ENCODE measurements around the gene PGM5. TPM values are rescaled to one million over a fixed set of nuclear protein-coding genes. Genes with fewer than 3 reads are reported as not detected.

The PGM5 gene
- total RNA-seq, 2 donors from 2014 or later: 6.1 to 56.8 TPM

DNA sequence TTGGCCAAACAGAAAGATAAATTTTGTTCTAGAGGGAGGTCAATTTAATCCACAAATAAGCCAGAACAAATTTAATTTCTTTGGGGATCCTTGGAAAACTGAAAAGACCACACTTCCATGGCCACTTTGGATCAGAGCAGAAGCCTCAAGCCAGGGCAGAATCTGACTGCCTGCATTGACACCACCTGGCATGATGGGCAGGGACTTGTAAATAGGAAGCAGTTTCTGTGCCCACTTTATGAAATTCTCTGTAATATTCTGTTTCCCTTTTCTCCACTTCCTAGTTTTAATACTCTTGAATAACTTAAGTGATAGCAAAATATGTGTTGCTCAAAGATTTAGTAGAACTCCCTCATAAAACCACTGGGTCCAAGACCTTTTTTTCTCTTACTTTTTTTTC is 191.0 kb downstream of the PGM5 start:
- intact Hi-C loops (cut with DNase I, micrococcal nuclease): no loop called here
- DNase-seq (no peak), ATAC-seq (no peak)

DNA sequence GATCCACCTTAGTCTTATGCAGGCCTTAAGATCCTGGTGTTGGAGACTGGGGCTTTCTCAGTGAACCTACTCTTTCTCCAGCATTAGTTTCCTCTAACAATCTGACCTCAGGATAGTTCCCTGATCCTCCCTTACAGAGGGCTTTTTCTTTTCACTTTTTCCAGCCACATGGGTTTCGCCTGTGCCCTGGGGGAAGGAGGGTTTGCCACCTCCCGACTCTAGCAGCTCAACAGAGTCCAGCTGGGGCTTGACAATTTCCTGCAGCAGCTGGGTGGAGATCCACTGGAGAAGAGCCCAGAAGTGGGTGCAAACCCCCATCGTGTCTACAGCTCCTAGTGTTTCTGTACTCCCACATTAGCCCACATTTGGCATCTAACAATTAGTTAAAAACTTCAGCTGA is 191.8 kb downstream of the PGM5 start:
- intact Hi-C loops (cut with DNase I, micrococcal nuclease): no loop called here
- DNase-seq (no peak), ATAC-seq (no peak)

DNA sequence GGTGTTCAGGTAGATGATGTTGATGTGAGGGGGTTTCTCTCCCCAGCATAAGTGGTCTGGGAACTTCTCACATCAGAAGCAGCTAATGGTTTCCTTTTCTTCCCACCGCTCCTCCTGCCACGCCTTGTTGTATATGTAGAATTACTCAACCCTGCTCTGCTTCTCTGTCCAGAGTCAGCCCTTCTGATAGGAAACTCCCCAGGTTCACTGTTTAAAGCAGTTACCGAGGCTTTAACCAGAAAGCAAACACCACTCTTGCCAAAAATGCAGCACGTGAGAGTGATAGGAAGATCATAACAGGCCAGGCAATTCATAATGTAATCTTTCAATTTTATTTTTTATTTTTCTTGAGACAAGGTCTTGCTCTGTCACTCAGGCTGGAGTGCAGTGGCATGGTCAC is 194.8 kb downstream of the PGM5 start:
- DNase-seq: peak; percentile 26 to 53
- peak; percentile 94 for ATAC-seq
- intact Hi-C loops (cut with DNase I, micrococcal nuclease): no loop called here

DNA sequence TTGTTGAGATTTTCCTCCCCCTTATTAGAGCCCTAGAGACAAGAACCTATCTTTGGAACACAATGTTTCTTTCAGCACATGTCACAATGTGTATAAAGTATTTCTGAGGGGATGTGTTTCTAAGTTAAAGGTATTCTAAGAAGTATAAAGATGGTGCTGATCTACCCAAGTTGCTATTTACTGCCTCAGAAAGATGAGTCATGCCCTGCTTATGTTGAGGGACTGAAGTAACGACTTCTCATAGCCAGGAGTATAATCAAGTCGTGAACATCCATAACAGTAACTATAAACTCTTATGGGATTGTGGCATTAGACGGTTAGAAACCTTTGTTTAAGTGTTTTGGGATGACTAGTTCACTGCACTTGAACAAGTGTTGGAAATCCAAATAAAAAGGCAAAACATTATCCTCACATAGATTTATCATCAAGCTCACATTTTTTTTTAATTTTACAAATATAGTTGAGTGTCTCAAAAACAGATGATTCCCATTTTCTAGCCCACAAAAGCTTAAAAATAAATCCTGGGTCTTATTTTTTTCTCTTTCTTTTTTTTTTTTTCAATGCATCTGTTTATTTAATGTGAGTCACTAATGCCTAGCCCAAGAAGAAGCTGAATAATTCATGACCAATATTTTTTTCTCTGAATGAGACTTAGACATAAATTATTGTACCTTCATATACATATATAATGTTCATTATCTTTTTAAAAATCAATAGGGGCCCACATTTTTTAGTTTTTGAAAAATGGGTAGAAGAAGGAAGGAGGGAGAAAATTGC is 196.5 kb downstream of the PGM5 start:
- intact Hi-C loops (cut with DNase I, micrococcal nuclease): no loop called here
- DNase-seq (no peak), ATAC-seq (peak; percentile 50)

DNA sequence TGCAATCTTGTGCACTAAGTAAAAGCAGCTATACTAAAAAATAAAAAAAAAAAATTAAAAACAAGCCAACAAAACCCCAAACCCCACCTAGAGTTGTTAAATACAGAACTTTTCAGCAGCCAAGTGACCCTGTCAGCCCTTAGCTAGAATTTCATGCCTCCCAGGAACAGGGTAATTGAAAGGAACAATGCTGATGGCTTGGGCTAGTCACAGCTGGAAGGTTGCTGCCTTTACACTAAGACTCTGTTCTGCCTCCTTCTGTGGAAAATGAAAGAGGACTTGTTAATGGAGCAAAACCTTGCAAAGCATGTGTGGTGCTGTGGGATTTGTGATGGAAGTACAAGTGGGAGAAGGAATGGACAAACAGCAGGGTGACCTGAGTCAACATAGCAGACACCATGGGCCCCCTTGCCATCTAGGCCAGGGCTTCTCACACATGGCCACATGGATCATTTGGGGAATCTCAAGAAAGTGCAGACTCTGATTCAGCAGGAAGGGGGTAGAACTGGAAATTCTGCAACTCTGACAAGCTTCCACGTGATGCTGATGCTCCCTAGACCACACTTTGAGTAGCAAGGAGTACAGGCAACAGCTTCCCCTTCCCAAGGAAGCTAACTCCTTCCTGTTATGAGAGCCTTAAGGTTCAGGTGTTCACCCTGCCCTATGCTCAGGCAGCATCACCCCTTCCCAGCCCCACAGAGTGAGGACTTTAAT is 199.2 kb downstream of the PGM5 start:
- ATAC-seq: no peak
- DNase-seq: no peak
- intact Hi-C loops (cut with DNase I, micrococcal nuclease): no loop called here

DNA sequence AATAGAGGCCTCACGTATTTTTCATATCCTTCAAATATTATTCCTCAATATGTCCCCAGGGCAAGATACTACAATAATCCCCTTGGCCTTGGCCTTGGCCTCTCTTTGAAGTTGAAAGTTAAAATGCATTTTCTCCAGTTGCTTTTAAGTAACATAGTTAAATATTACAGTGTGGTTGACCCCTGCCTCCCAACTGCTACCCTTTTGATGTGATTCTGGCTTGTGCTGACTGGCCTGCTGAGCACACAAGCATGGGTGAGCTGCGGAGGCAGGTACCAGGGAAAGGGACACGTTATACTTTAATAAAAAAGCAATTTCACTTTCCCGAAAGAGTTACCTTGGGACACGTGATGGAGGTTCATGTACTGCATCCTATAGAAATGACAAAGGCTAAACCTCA is 202.1 kb downstream of the PGM5 start:
- intact Hi-C loops (cut with DNase I, micrococcal nuclease): no loop called here
- no peak for DNase-seq
- no peak for ATAC-seq

DNA sequence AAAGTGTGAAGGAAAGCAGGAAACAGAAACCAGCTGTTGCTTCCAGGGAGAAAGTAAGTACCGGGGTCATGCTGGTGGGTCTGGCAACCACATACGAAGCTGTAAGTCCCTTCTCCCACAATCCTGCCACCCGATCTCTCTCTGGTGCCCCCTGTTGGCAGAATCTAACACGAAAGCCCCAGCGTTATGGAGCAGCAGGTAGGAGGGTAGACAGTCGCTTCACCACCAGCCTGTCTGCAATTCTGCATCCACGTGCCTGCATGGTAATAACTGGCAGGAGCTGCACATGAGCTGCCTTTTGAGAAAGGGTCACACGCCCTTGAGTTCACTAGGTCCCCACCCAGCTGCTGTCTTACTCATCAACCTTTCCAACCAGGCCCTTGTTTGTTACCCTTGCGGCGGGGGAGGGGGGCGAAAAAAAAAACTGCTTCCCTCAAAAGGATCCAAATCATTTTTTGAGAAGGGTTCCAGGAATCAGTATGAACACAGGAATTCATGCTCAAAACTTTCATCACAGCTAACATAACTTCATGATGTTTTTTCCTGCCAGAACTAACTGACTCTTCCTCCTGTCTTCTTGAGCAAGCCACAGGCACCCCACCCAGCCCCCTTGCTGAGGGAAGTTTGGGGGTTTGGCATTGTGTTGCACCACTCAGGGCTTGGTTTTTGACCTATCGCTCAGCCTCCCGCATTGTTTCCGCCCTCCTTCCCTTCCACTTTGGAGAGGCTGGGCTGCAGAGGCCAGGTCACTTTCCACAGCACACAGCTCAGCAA is 203.8 kb downstream of the PGM5 start:
- peak; percentile 45 to 63 for DNase-seq
- ATAC-seq: peak; percentile 52
- intact Hi-C loops (cut with DNase I, micrococcal nuclease): no loop called here

DNA sequence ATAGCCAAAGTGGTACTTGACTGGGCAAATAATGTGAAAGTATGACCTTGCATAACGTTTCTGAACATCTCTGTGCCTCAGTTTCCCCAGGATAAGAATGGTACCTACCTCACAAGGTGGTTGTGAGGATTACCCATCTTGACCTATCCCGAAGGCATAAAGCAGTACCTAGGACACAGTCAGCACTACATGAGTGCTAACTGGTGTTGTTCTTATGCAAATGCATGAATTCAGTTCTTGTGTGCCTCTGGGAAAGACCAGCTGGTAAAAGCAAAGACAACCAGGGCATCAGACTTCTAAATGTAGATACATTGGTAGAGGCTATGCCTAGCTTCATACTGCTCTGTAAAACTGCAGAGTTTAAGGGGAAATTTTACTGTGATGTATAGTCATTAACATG is 206.1 kb downstream of the PGM5 start:
- intact Hi-C loops (cut with DNase I, micrococcal nuclease): no loop called here
- DNase-seq (no peak), ATAC-seq (no peak)

DNA sequence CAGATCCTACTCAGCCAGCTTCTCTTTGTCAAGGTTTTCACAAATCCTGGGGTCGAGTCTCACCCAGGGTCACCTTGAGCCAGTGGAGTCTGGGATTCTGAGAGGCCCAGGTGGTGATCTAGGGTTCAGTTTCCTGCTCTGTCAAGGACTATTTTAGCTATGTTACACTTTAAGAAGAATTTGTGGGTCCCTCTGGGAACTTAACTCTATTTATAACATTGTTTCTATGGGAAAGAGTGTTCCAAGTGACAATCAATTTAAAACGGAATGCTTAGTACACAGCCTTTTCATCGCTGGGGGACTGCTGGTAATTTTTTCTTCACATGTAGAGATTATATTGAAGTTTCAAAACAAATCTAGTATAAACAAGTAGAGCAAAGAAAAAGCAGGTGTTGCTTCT is 211.2 kb downstream of the PGM5 start:
- no peak for ATAC-seq
- intact Hi-C loops (cut with DNase I, micrococcal nuclease): no loop called here
- DNase-seq: no peak

DNA sequence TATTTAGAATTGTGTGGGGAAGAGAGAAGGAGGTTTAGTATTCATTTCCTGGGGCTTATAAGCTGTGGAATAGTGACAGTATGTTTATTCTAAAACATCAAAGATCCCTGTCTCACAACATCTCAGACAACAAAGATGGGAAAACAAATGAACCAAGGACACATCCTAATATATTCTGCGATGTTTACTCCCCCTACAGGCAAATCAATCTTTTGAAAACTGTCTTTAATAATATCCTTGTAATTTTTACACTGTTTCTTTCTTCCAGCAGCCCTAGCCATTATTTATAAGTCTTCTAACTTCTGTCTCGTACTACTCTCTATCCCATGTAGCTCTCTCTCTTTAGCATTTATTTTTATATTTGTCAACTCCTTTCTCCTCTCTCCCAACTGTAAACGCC is 217.7 kb downstream of the PGM5 start:
- intact Hi-C loops (cut with DNase I, micrococcal nuclease): no loop called here
- ATAC-seq (no peak), DNase-seq (no peak)

DNA sequence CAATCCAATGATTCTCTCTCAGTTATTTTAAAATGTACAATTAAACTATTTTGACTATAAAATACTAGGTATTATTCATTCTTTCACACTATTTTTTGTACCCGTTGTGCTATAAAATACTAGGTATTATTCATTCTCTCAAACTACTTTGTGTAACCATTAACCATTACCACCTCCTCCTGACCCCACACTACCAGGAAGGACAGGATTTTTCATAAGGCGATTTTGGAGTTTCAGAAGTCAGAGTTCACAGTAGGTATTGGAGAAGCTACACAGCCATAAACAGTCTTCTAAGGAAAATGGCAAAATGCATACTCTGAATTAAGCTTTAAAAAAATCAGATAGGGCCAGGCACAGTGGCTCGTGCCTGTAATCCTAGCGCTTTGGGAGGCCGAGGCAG is 219.4 kb downstream of the PGM5 start:
- ATAC-seq (peak; percentile 78), DNase-seq (no peak)
- intact Hi-C loops (cut with DNase I, micrococcal nuclease): no loop called here

DNA sequence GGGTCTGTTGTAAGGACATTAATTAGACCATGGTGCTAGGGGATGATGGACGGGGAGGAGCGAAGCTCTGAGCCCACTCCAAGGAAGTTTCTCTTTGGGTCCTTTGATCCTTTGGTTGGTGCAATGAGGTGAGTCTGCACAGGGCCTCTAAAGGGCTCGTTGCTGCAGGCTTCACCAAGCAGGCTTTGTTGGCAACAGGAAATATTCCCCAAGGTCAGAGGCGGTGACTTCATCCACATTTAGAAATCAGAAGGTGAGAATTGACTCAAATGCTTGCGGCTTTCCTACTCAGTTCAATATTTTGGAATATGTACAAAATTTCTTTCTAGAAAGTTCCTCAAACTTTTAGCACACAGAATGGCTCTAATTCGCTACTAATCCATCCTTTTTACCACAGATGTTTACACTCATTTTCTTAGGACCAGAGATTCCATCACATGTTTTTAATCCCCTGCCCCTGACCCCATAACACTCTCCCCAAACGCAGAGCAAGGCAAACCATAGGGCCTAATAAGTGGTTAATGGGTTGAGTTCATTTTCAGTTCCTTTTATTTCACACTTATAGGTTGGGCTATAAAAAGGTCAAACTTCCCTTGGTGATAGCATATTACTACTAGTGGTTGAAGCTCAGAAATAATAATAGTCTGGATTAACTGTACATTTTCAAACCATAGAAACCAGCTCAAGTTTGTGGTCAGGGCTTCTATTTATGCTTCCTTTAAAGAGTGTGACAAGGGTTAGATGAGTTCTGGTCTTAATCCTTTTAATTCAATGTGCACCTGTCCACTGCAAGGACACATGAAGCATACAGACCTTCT is 221.6 kb downstream of the PGM5 start:
- DNase-seq (no peak), ATAC-seq (no peak)
- intact Hi-C loops (cut with DNase I, micrococcal nuclease): no loop called here

Other genes with a start within 250 kb of the PGM5 start
- gene ZNG1C, start 114.6 kb upstream of the PGM5 start, total RNA-seq: 10 to 100 TPM; 24.5 to 26.7 TPM
- not detected for gene FOXD4L3, start 53.7 kb upstream of the PGM5 start, total RNA-seq
- under 1 TPM in 1 of 2 donors, not detected in 1; 0.89 TPM for gene TMEM252, start 184.3 kb downstream of the PGM5 start, total RNA-seq

All from left colon (tissue), 2 donors.